Epithelial cell of proximal tubule (primary cell): ENCODE results near the gene RAP1GDS1. TPM values are rescaled to one million over a fixed set of nuclear protein-coding genes. Genes with fewer than 3 reads are reported as not detected.

Experiments used
- DNase-seq: peaks from one replicate; pipeline ENCODE4 v3.0.0-alpha.2; 2011; ENCODE audit warnings: low read depth
- H3K4me3 ChIP-seq: 2 replicates; pipeline ENCODE4 v1.5.1; 2011; ENCODE audit warnings: low read depth, mild to moderate bottlenecking, low read length
- total RNA-seq: library from RNA; depleted of rRNA; stranded (reverse); fragments of >200 nt; gene quantifications from 2 replicates; pipeline ENCODE4 v1.2.3, GENCODE V29; 2015
- TF ChIP-seq, protein P1 (sequence below): conservative IDR thresholded peaks from 2 replicates; pipeline ENCODE4 v1.5.1; 2012; ENCODE audit warnings: low read depth, mild to moderate bottlenecking, low read length

Gene RAP1GDS1
- total RNA-seq, 1 donor from 2014 or later, result 32.4 TPM

DNA sequence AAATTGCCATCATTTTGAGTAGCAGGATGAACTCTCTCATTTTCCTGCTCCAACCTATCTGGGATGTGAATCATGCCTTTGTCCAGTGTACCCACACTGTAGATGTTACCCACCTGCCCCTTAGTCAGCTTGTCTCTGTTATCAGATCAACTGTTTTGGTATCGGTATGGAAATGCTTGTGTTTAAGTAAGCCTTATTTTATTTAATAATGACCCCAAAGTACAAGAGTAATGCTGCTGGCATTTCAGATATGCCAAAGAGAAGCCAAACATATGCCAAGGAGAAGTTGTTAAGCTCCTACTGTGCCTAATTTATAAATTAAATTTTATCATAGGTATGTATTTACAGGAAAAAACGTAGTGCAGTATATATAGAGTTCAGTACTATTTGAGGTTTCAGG lies 18.6 kb upstream of the RAP1GDS1 start:
- DNase-seq, result no peak
- TF ChIP-seq, protein P1, sequence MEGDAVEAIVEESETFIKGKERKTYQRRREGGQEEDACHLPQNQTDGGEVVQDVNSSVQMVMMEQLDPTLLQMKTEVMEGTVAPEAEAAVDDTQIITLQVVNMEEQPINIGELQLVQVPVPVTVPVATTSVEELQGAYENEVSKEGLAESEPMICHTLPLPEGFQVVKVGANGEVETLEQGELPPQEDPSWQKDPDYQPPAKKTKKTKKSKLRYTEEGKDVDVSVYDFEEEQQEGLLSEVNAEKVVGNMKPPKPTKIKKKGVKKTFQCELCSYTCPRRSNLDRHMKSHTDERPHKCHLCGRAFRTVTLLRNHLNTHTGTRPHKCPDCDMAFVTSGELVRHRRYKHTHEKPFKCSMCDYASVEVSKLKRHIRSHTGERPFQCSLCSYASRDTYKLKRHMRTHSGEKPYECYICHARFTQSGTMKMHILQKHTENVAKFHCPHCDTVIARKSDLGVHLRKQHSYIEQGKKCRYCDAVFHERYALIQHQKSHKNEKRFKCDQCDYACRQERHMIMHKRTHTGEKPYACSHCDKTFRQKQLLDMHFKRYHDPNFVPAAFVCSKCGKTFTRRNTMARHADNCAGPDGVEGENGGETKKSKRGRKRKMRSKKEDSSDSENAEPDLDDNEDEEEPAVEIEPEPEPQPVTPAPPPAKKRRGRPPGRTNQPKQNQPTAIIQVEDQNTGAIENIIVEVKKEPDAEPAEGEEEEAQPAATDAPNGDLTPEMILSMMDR, result no peak
- H3K4me3 ChIP-seq, result no peak overlapping the region

GRCh38 chr4:98245226-98245625 lies 16.0 kb upstream of the RAP1GDS1 start:
- TF ChIP-seq, protein P1, result no peak
- H3K4me3 ChIP-seq, result no peak overlapping the region
- DNase-seq, result no peak

GRCh38 chr4:98248934-98249333 lies 12.2 kb upstream of the RAP1GDS1 start:
- TF ChIP-seq, protein P1, result no peak
- no peak for DNase-seq

GRCh38 chr4:98249831-98250230 lies 11.4 kb upstream of the RAP1GDS1 start:
- H3K4me3 ChIP-seq, result no peak overlapping the region
- DNase-seq, result no peak
- TF ChIP-seq, protein P1, result no peak

More at GRCh38 chr4:98248934-98249333, 12.2 kb upstream of the RAP1GDS1 start:
- H3K4me3 ChIP-seq, result no peak overlapping the region

DNA sequence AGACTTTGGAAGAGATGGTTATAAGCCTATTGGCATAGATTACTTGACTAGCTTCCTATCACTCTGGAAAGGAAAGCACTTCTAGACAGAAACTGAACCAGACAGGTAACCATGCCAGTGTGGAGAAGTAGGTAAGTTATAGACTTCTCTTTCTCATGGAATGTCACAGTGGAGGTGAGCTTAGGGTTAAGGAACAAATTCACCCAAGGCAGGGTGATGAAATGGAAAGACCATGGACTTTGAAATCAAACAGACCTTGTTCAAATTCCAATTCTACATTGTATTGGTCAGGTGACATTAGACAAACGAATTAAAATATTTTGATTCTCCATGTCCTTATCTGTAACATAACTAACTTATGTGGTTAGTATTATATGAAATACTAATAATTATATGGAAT lies 7.7 kb upstream of the RAP1GDS1 start:
- TF ChIP-seq, protein P1, result no peak
- H3K4me3 ChIP-seq, result no peak overlapping the region
- no peak for DNase-seq

DNA sequence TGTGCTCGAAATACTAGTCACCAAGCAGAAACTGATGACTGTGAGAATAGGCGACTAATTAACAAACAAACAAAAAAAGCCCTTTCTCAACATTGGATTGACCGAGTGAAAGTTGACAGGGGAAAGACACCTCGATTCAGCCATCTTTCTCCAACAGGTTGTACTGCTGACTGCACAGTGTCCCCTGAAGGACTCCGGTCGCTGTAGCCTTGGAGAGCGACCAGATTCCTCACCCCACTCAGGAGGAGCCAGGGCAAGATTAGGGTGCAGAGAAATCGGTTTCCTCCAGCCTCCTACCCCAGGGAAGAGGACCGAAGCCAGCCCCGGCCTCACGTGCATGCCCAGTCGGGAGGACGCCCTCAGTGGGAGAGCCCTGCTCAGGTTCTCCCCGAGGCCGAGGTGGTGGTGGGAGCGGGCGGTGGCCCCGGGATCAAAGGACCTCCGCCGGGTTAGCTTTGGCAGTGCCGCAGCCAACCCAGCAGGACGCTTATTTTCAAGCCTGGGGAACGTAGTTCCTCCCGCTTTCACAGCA lies 1.1 kb upstream of the RAP1GDS1 start:
- no peak for DNase-seq

More for the DNA sequence above, 1.1 kb upstream of the RAP1GDS1 start:
- TF ChIP-seq, protein P1, result no peak
- H3K4me3 ChIP-seq, result peak overlapping the region; percentile 85
